Measurements from ENCODE around the gene FAM131A. TPM values are rescaled to one million over a fixed set of nuclear protein-coding genes. Genes with fewer than 3 reads are reported as not detected.

FAM131A gene
- total RNA-seq, 1 donor from 2014 or later, result 36.8 TPM

- no peak for DNase-seq (ENCODE audit: extremely low read depth, low read depth, low spot score)
Observed at GRCh38 chr3:184316792-184317191, 20.6 kb upstream of the FAM131A start.

GRCh38 chr3:184317201-184317600 lies 20.2 kb upstream of the FAM131A start:
- no peak for DNase-seq (ENCODE audit: extremely low read depth, low read depth, low spot score)

GRCh38 chr3:184320104-184320445 lies 17.3 kb upstream of the FAM131A start:
- no peak for DNase-seq (ENCODE audit: extremely low read depth, low read depth, low spot score)

- DNase-seq (ENCODE audit: extremely low read depth, low read depth, low spot score), result no peak
Observed at GRCh38 chr3:184321666-184322065, 15.7 kb upstream of the FAM131A start.

- DNase-seq (ENCODE audit: extremely low read depth, low read depth, low spot score), result no peak
Observed at GRCh38 chr3:184322731-184323487, 14.5 kb upstream of the FAM131A start.

- DNase-seq (ENCODE audit: extremely low read depth, low read depth, low spot score), result no peak
Observed at GRCh38 chr3:184323696-184324095, 13.7 kb upstream of the FAM131A start.

GRCh38 chr3:184325269-184325668 lies 12.1 kb upstream of the FAM131A start:
- DNase-seq (ENCODE audit: extremely low read depth, low read depth, low spot score), result no peak

GRCh38 chr3:184325715-184326369 lies 11.6 kb upstream of the FAM131A start:
- no peak for DNase-seq (ENCODE audit: extremely low read depth, low read depth, low spot score)

GRCh38 chr3:184327171-184327570 lies 10.2 kb upstream of the FAM131A start:
- DNase-seq (ENCODE audit: extremely low read depth, low read depth, low spot score), result no peak

- no peak for DNase-seq (ENCODE audit: extremely low read depth, low read depth, low spot score)
Observed at GRCh38 chr3:184328516-184328915, 8.9 kb upstream of the FAM131A start.

GRCh38 chr3:184332370-184333090 lies 4.9 kb upstream of the FAM131A start:
- peak; percentile 91 for DNase-seq (ENCODE audit: extremely low read depth, low read depth, low spot score)

GRCh38 chr3:184333190-184333589 lies 4.2 kb upstream of the FAM131A start:
- DNase-seq (ENCODE audit: extremely low read depth, low read depth, low spot score), result no peak

- DNase-seq (ENCODE audit: extremely low read depth, low read depth, low spot score), result no peak
Observed at GRCh38 chr3:184333700-184334099, 3.7 kb upstream of the FAM131A start.

GRCh38 chr3:184334470-184335158 lies 2.8 kb upstream of the FAM131A start:
- DNase-seq (ENCODE audit: extremely low read depth, low read depth, low spot score), result no peak

GRCh38 chr3:184335291-184335660 lies 2.1 kb upstream of the FAM131A start:
- no peak for DNase-seq (ENCODE audit: extremely low read depth, low read depth, low spot score)

GRCh38 chr3:184335661-184336546 lies 1.5 kb upstream of the FAM131A start:
- DNase-seq (ENCODE audit: extremely low read depth, low read depth, low spot score), result no peak

GRCh38 chr3:184336547-184337398 lies 627 bp upstream of the FAM131A start:
- DNase-seq (ENCODE audit: extremely low read depth, low read depth, low spot score), result no peak

GRCh38 chr3:184337981-184338380 lies 581 bp downstream of the FAM131A start:
- DNase-seq (ENCODE audit: extremely low read depth, low read depth, low spot score), result no peak

GRCh38 chr3:184338511-184338945 lies 1.1 kb downstream of the FAM131A start:
- no peak for DNase-seq (ENCODE audit: extremely low read depth, low read depth, low spot score)

All from glomerular endothelial cell (primary cell).